HG03342 (cell line): Measurements from ENCODE around the gene PTH1R.
A peak's percentile ranks its signal among the peaks of the same experiment; 100 is the strongest.

Experiments
- ATAC-seq: cut with Tn5 transposase; IDR thresholded peaks from one replicate; pipeline ENCODE4 v1.9.1; 2021; ENCODE audit warnings: mild to moderate bottlenecking, moderate library complexity; ENCODE audit not compliant: unreplicated experiment

The PTH1R gene

GRCh38 chr3:46926871-46927717 is 49.6 kb downstream of the PTH1R start:
- peak; percentile 60 for ATAC-seq

GRCh38 chr3:46927718-46928073 is 50.2 kb downstream of the PTH1R start:
- no peak for ATAC-seq

- no peak for ATAC-seq
These were observed 50.8 kb downstream of the PTH1R start for GRCh38 chr3:46928282-46928681.

- no peak for ATAC-seq
These were observed 51.8 kb downstream of the PTH1R start for GRCh38 chr3:46929324-46929723.

GRCh38 chr3:46930166-46930944 is 52.8 kb downstream of the PTH1R start:
- ATAC-seq: no peak

GRCh38 chr3:46930945-46931403 is 53.5 kb downstream of the PTH1R start:
- ATAC-seq: no peak

GRCh38 chr3:46931631-46932331 is 54.3 kb downstream of the PTH1R start:
- ATAC-seq: no peak

- ATAC-seq: no peak
These were observed 55.1 kb downstream of the PTH1R start for GRCh38 chr3:46932455-46933225.

- no peak for ATAC-seq
These were observed 55.7 kb downstream of the PTH1R start for GRCh38 chr3:46933261-46933660.

- ATAC-seq: no peak
These were observed 56.6 kb downstream of the PTH1R start for GRCh38 chr3:46934072-46934471.

- ATAC-seq: no peak
These were observed 57.1 kb downstream of the PTH1R start for GRCh38 chr3:46934498-46935167.

GRCh38 chr3:46935168-46935858 is 57.8 kb downstream of the PTH1R start:
- ATAC-seq: no peak

- no peak for ATAC-seq
These were observed 58.6 kb downstream of the PTH1R start for GRCh38 chr3:46935989-46936558.

- no peak for ATAC-seq
These were observed 59.3 kb downstream of the PTH1R start for GRCh38 chr3:46936733-46937250.

- no peak for ATAC-seq
These were observed 60.6 kb downstream of the PTH1R start for GRCh38 chr3:46938118-46938517.

GRCh38 chr3:46939578-46940445 is 62.3 kb downstream of the PTH1R start:
- ATAC-seq: no peak

GRCh38 chr3:46942076-46942475 is 64.6 kb downstream of the PTH1R start:
- ATAC-seq: no peak
